Bronchial epithelial cell (primary cell): Measurements from ENCODE around the gene SAMMSON. TPM values are rescaled to one million over a fixed set of nuclear protein-coding genes. Genes with fewer than 3 reads are reported as not detected.

ENCODE experiments used
- DNase-seq: peaks from one replicate; pipeline ENCODE4 v3.0.0-alpha.2; 2010; ENCODE audit warnings: low read depth
- FAIRE-seq: peaks from 2 replicates; lab custom pipeline; 2011; peaks lifted over from hg19 to GRCh38; lab: Jason Lieb, UNC
- H3K27me3 ChIP-seq: 2 replicates; pipeline ENCODE4 v1.5.1; 2011; ENCODE audit warnings: low read length; ENCODE audit not compliant: control insufficient read depth, insufficient read depth
- H3K36me3 ChIP-seq: 2 replicates; pipeline ENCODE4 v1.5.1; 2011; ENCODE audit warnings: low read length; ENCODE audit not compliant: control insufficient read depth, insufficient read depth
- H3K4me3 ChIP-seq: 2 replicates; pipeline ENCODE4 v1.5.1; 2011; ENCODE audit warnings: mild to moderate bottlenecking, low read depth, low read length, control low read depth
- CTCF ChIP-seq: IDR thresholded peaks from 2 replicates; pipeline ENCODE4 v1.5.1; 2011; ENCODE audit warnings: mild to moderate bottlenecking, moderate library complexity, low read length, control low read depth, inconsistent platforms; ENCODE audit not compliant: insufficient read depth, severe bottlenecking
- total RNA-seq: library from RNA; depleted of rRNA; stranded (reverse); fragments of >200 nt; gene quantifications from 2 replicates; pipeline ENCODE4 v1.2.1, GENCODE V29; 2014

SAMMSON gene
- total RNA-seq, 1 donor from 2014 or later = not detected

GRCh38 chr3:70000028-70000410 is 486 bp downstream of the SAMMSON start:
- no peak for TF ChIP-seq CTCF
- Histone ChIP-seq H3K4me3 (no peak overlapping the region), H3K27me3 (no peaks in the 10 kb centered on the region), H3K36me3 (no peaks in the 10 kb centered on the region)
- DNase-seq (no peak), FAIRE-seq (no peak)

GRCh38 chr3:70000563-70001081 is 1.1 kb downstream of the SAMMSON start:
- no peak overlapping the region for H3K4me3 ChIP-seq
- H3K36me3 ChIP-seq = no peaks in the 10 kb centered on the region
- TF ChIP-seq CTCF = no peak
- no peaks in the 10 kb centered on the region for H3K27me3 ChIP-seq
- DNase-seq (no peak), FAIRE-seq (no peak)

- no peak overlapping the region for H3K4me3 ChIP-seq
- FAIRE-seq (no peak), DNase-seq (no peak)
- no peaks in the 10 kb centered on the region for H3K27me3 ChIP-seq
- no peak for TF ChIP-seq CTCF
- no peaks in the 10 kb centered on the region for H3K36me3 ChIP-seq
These were observed 3.6 kb downstream of the SAMMSON start for GRCh38 chr3:70003119-70003518.

- H3K36me3 ChIP-seq = no peaks in the 10 kb centered on the region
These were observed 6.6 kb downstream of the SAMMSON start for GRCh38 chr3:70006089-70006488.

GRCh38 chr3:70010346-70010745 is 10.8 kb downstream of the SAMMSON start:
- no peaks in the 10 kb centered on the region for H3K27me3 ChIP-seq
- no peak for TF ChIP-seq CTCF
- DNase-seq (no peak), FAIRE-seq (no peak)
- H3K4me3 ChIP-seq = no peak overlapping the region
- H3K36me3 ChIP-seq = no peaks in the 10 kb centered on the region

More at GRCh38 chr3:70006089-70006488, 6.6 kb downstream of the SAMMSON start:
- DNase-seq = no peak
- H3K4me3 ChIP-seq = no peak overlapping the region
- no peak for FAIRE-seq
- H3K27me3 ChIP-seq = no peaks in the 10 kb centered on the region
- TF ChIP-seq CTCF = no peak

- Histone ChIP-seq H3K36me3 (no peaks in the 10 kb centered on the region), H3K4me3 (no peak overlapping the region), H3K27me3 (no peaks in the 10 kb centered on the region)
- TF ChIP-seq CTCF = no peak
- FAIRE-seq (no peak), DNase-seq (no peak)
These were observed 12.0 kb downstream of the SAMMSON start for GRCh38 chr3:70011582-70011981.
